ENCODE measurements around the gene RRP8.

Gene RRP8

GRCh38 chr11:6617315-6617781 lies 13.9 kb upstream of the RRP8 start:
- DNase-seq (ENCODE audit: low read depth in 2 of 2), result no peak

DNA sequence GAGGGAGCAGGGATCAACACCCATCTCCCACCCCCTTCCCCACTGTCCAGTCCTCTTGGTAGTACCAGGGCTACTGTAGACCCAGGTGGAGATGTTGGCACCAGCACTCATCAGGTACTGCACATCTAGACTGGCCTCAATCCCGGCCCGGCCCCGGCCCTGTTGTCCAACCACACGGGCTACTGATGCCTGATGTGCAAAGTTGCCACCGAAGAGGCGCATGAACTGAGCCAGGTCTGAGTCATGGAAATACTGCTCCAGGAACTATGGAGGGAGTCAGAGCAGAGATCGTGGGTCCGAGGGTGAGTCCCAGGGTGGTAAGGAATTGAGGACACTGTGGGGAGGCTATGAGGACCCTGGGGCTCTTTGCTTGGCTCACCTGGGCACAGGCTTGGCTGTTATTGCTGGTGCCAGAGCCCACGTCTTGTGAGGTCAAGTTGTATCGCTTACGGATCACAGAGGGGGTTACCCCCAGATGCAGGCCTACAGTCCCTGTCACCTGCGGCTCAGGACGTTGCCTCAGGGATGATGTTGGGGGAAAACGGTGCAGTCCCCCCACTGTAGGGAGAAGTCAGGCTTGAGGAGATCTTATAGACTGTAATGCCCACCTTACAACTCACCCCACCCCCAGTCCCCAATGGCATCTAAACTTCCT lies 13.3 kb upstream of the RRP8 start:
- DNase-seq (ENCODE audit: low read depth in 2 of 2), result no peak

DNA sequence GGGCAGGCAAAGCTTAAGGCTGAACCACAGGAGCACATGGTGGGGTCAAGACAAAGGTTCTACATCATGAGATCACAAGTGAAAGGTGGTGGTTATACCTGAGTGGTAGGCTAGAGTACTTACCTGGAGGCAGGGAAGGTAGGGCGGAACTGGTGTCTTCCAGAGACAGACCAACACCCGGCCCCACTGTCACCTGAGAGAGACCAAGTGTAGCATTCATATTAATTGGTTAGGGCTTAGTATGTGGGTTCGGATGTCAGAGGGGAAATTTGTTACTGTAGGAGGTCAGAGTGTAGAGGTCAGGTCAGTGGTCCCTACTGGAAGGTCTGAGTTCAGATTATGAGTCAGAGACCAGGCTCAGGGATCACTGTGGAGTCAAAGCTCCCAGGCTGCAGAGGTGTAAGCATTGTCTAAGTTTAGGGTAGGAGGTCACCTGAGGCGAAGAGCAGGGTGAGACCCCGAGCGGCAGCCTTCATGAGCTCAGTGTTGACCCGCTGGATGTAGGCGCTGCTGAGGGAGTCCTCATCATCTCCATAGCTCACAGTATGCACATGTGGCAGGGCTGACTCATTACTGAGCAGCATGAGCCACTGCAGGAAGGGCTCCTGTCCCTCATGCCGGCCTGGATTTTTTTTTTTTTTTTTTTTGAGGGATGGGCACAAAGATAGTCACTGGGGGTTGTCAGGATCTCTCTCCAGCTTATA lies 12.6 kb upstream of the RRP8 start:
- no peak for DNase-seq (ENCODE audit: low read depth in 2 of 2)

GRCh38 chr11:6615046-6615445 lies 11.6 kb upstream of the RRP8 start:
- no peak for DNase-seq (ENCODE audit: low read depth in 2 of 2)

DNA sequence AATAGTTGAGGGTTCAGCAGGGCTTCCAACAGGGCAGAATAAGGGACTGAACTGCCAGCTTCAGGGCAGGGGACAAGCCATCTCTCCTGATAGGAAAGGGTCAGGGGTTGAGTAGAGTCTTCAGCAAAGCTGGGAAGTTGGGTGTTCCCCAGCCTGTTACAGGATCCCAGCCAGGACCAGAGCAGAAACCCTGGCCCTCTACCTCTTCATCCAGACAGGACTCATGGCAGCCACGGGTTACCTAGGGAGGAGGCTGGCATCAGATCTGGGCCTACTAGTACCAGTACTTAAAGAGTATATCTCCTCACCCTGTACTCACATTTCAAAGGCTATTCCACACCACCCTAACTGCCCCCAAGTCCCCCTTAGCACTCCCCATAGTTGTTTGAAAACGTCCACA lies 11.0 kb upstream of the RRP8 start:
- DNase-seq (ENCODE audit: low read depth in 2 of 2), result no peak

- no peak for DNase-seq (ENCODE audit: low read depth in 2 of 2)
These were observed 10.1 kb upstream of the RRP8 start for GRCh38 chr11:6613496-6613895.

GRCh38 chr11:6612213-6613041 lies 9.0 kb upstream of the RRP8 start, which contains the start of gene TAF10:
Gene TAF10 (minus strand): TSS chr11:6612216. CDS start chr11:6612189, 27 bp downstream.
- DNase-seq (ENCODE audit: low read depth in 2 of 2), result peak; percentile 95

- DNase-seq (ENCODE audit: low read depth in 2 of 2), result no peak
These were observed 8.5 kb upstream of the RRP8 start for GRCh38 chr11:6611963-6612212.

GRCh38 chr11:6611092-6611962 lies 7.9 kb upstream of the RRP8 start:
- no peak for DNase-seq (ENCODE audit: low read depth in 2 of 2)

DNA sequence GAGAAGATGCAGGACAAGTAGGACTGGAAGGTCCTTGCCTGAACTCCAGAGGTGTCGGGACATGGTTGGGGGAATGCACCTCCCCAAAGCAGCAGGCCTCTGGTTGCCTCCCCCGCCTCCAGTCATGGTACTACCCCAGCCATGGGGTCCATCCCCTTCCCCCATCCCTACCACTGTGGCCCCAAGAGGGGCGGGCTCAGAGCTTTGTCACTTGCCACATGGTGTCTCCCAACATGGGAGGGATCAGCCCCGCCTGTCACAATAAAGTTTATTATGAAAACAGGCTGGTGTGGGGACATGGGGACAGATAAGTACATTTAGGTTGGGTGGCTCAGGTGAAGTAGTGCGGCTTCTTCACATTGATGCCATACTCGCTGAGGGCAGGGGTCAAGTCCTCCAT lies 7.2 kb upstream of the RRP8 start:
- DNase-seq (ENCODE audit: low read depth in 2 of 2), result no peak

GRCh38 chr11:6609502-6610015 lies 6.1 kb upstream of the RRP8 start:
- DNase-seq (ENCODE audit: low read depth in 2 of 2), result no peak

DNA sequence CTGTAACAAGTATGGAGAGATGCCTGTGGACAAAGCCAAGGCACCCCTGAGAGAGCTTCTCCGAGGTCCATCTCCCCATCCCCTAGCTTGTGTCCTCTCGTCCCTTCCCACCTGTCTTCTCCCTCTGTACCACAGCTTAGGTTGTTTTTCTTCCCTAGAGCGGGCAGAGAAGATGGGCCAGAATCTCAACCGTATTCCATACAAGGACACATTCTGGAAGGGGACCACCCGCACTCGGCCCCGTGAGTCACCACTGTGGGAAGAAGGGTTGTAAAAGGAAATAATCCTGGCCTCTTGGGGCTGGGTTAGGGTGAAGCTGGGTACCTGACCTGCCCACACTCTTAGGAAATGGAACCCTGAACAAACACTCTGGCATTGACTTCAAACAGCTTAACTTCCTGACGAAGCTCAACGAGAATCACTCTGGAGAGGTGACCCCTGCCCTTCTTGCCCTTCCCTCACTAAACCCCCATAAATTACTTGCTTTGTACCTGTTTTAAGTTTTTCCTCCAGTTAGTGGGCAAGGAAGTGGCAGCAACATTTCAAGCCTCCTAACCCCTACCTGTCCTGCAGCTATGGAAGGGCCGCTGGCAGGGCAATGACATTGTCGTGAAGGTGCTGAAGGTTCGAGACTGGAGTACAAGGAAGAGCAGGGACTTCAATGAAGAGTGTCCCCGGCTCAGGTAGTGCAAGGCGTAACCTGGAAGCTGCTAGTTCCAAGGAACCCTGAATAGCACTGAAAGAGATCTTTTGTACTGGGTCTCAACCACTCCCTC lies 5.5 kb upstream of the RRP8 start:
- no peak for DNase-seq (ENCODE audit: low read depth in 2 of 2)

- no peak for DNase-seq (ENCODE audit: low read depth in 2 of 2)
These were observed 4.6 kb upstream of the RRP8 start for GRCh38 chr11:6608011-6608410.

DNA sequence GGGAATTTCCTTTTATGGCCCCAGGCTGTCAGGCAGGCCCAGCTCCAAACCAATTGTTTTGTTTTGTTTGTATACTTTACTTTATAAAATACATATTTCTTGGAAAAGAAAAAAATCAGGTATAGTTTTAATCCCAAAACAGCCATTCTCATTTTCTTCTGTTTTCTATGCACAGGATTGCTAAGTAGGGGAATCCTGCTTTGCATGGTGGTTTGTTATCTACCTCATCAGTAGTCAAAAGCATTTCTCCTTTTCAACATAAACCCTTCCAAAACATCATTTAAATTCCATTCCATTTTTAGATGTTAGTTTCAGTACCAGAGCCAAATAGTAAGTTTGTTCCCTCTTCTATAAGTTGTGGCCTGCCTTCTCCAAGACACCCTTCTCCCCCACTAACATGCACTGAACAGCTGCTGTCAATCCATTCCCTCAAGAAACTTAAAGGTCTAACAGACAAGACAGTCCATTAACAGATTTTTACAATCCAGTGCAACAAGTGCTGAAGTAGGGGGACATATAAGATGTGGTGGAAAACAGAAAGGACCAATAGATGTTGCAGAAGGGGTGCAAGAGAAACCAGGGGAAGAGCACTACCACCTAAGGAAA lies 3.9 kb upstream of the RRP8 start:
- no peak for DNase-seq (ENCODE audit: low read depth in 2 of 2)

DNA sequence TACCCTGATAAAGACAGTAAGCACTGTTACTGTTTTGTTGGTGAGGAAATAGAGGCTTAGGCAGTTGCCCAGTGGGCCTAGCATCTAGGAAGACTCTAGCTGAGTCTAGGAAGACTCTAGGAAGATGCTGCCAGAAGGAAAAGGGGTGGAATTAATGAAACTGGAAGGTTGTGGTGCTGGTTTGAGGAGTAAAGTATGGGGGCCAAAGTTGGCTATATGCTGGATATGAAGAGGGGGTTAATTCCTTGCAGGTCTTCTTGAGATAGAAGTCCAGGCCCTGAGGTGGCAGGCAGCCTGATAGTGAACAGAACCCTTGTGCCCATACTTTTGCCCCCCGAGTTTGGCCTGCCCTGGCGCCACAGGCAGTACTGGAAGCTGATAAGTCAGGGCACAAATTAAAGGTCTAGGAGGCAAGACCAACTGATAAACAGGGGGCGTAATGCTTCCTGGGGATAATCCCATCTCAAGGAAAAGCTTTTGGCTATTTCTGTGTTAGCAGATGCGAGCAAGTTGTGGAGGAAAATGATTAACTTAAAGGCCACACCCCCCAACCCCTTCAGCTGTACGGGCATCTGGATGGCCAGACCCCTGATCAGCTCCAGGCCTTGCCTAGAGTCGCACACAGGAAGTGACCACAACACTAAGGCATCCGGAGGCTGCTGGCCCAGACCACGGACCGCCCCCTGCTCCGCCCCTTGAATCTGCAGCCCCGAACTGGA lies 3.2 kb upstream of the RRP8 start:
- DNase-seq (ENCODE audit: low read depth in 2 of 2), result peak; percentile 53 to 62

- no peak for DNase-seq (ENCODE audit: low read depth in 2 of 2)
These were observed 1.4 kb upstream of the RRP8 start for GRCh38 chr11:6604790-6605189.

DNA sequence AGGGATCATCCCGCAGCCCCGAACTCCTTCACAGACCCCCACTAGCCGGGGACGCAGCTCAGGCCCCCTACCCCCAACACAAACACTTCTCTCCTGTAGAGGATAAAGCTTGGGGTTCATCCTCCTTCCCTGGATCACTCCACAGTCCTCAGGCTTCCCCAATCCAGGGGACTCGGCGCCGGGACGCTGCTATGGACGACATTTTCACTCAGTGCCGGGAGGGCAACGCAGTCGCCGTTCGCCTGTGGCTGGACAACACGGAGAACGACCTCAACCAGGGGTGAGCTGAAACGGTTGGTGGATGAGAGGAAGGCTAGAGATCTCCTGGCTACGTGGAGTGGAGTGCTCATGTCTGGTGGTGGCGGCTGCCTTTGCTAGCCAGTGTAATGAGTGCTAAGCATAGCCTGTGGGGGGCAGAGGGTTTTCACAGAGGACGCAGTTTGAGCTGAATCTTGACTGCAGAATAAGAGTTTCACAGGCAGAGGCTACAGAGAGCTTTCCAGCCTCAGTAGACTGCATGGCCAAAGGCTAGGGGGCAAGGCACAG lies 738 bp upstream of the RRP8 start:
- DNase-seq (ENCODE audit: low read depth in 2 of 2), result peak in 1 of 2 donors; percentile 14

DNA sequence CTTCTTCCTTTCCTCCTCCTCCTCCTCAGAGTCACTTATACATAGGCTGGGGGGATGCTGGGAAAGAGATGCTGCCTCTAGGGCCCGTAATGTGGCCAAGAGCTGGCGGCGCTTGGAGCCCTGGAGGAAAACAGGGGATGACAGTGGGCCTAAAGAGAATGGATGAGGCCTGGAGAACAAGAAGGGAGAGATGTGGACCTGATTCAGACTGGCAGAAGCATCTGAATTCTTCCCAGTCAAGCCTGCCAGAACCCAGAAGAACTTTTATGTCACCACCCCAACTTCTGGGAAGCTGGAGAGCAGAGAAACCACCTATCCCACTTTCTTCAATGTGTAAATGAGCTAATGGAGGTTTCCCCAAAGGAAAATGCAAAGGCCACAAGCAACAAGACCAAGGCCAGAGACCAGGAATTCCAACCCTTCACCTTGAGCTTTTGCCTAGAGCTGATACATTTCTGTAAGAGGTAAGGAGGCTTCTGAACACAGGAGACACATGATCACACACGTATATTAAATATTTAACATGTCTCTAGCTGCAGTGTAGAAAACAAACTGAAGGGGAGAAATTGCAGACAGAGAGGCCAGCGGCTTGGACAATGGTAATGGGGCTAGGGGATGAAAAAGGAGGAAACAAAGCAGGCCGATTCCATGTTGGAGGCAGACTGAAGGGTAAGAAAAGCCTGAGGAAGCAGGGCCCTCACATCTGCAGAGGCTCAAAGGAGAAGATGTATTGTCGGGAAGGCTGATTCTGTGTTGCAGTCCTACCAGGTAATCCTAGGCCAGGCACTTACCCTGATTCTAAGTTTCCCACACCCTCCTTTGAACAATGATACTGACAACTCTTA lies 1.1 kb downstream of the RRP8 start:
- no peak for DNase-seq (ENCODE audit: low read depth in 2 of 2)

Data from stimulated activated CD8-positive, alpha-beta memory T cell treated with anti-CD3 and anti-CD28 coated beads, Interleukin-2, amount 100 ng/mL, for 48 hours (primary cell).